H9 (cell line): Measurements from ENCODE around the gene CDH4. TPM values are rescaled to one million over a fixed set of nuclear protein-coding genes. Genes with fewer than 3 reads are reported as not detected.

Experiments used
- DNase-seq: peaks from one replicate; pipeline ENCODE4 v3.0.0-alpha.2; 2017
- H2AFZ ChIP-seq: one replicate; pipeline ENCODE4 v1.6.1; 2013; ENCODE audit warnings: mild to moderate bottlenecking, low read length, control low read depth, moderate library complexity
- H2AK5ac ChIP-seq: 2 replicates; pipeline ENCODE4 v1.6.1; 2013; ENCODE audit warnings: low read length, control low read depth, mixed read lengths; ENCODE audit not compliant: insufficient read length
- H2BK120ac ChIP-seq: one replicate; pipeline ENCODE4 v1.6.1; 2013; ENCODE audit warnings: low read depth, mild to moderate bottlenecking, low read length, control low read depth, inconsistent platforms; ENCODE audit not compliant: poor library complexity, severe bottlenecking
- H2BK12ac ChIP-seq: 2 replicates; pipeline ENCODE4 v1.6.1; 2013; ENCODE audit warnings: low read length, control low read depth, mixed read lengths, low read depth; ENCODE audit not compliant: insufficient read length
- H2BK15ac ChIP-seq: 2 replicates; pipeline ENCODE4 v1.6.1; 2013; ENCODE audit warnings: low read depth, low read length, control low read depth
- H2BK20ac ChIP-seq: one replicate; pipeline ENCODE4 v1.6.1; 2013; ENCODE audit warnings: low read depth, mild to moderate bottlenecking, low read length, control low read depth, inconsistent platforms; ENCODE audit not compliant: poor library complexity, severe bottlenecking
- H2BK5ac ChIP-seq: 2 replicates; pipeline ENCODE4 v1.6.1; 2013; ENCODE audit warnings: low read length, control low read depth, mixed read lengths; ENCODE audit not compliant: insufficient read length
- H3K14ac ChIP-seq: 2 replicates; pipeline ENCODE4 v1.6.1; 2013; ENCODE audit warnings: low read length, control low read depth; ENCODE audit not compliant: insufficient read depth
- H3K18ac ChIP-seq: 2 replicates; pipeline ENCODE4 v1.6.1; 2013; ENCODE audit warnings: low read depth, mild to moderate bottlenecking, mixed read lengths, low read length, control low read depth; ENCODE audit not compliant: insufficient read length
- H3K23ac ChIP-seq: 2 replicates; pipeline ENCODE4 v1.6.1; 2013; ENCODE audit warnings: low read length, control low read depth, mixed read lengths, low read depth; ENCODE audit not compliant: insufficient read length
- H3K23me2 ChIP-seq: 2 replicates; pipeline ENCODE4 v1.6.1; 2013; ENCODE audit warnings: low read depth, mild to moderate bottlenecking, mixed read lengths, low read length, control low read depth; ENCODE audit not compliant: insufficient read length, poor library complexity, severe bottlenecking
- H3K27ac ChIP-seq: 2 replicates; pipeline ENCODE4 v1.5.1; 2013; ENCODE audit warnings: low read length, control low read depth, mixed read lengths, low read depth; ENCODE audit not compliant: insufficient read length
- H3K27me3 ChIP-seq: 2 replicates; pipeline ENCODE4 v1.6.1; 2013; ENCODE audit warnings: low read length, control low read depth, inconsistent platforms; ENCODE audit not compliant: insufficient read depth
- H3K4ac ChIP-seq: 2 replicates; pipeline ENCODE4 v1.6.1; 2013; ENCODE audit warnings: low read depth, mild to moderate bottlenecking, control low read depth, inconsistent platforms, low read length, moderate library complexity
- H3K4me1 ChIP-seq: 2 replicates; pipeline ENCODE4 v1.6.1; 2013; ENCODE audit warnings: low read length, control low read depth, inconsistent platforms; ENCODE audit not compliant: insufficient read depth
- H3K4me2 ChIP-seq: 2 replicates; pipeline ENCODE4 v1.6.1; 2013; ENCODE audit warnings: low read length, control low read depth, mixed read lengths; ENCODE audit not compliant: insufficient read length, insufficient read depth
- H3K56ac ChIP-seq: 2 replicates; pipeline ENCODE4 v1.6.1; 2013; ENCODE audit warnings: low read depth, mild to moderate bottlenecking, mixed read lengths, low read length, control low read depth; ENCODE audit not compliant: insufficient read length
- H3K79me1 ChIP-seq: 2 replicates; pipeline ENCODE4 v1.6.1; 2013; ENCODE audit warnings: low read depth, mild to moderate bottlenecking, moderate library complexity, low read length, control low read depth, inconsistent platforms; ENCODE audit not compliant: insufficient read depth, poor library complexity, severe bottlenecking
- H3K79me2 ChIP-seq: 2 replicates; pipeline ENCODE4 v1.6.1; 2013; ENCODE audit warnings: low read length, control low read depth, inconsistent platforms; ENCODE audit not compliant: insufficient read depth
- H3K9ac ChIP-seq: 2 replicates; pipeline ENCODE4 v1.6.1; 2013; ENCODE audit warnings: low read length, control low read depth, mixed read lengths; ENCODE audit not compliant: insufficient read length; ENCODE audit errors: extremely low read depth
- H3K9me3 ChIP-seq: one replicate; pipeline ENCODE4 v1.6.1; 2013; ENCODE audit warnings: low read depth, low read length, inconsistent platforms; ENCODE audit not compliant: control insufficient read depth
- H3T11ph ChIP-seq: one replicate; pipeline ENCODE4 v1.6.1; 2013; ENCODE audit warnings: mild to moderate bottlenecking, low read length, control low read depth, inconsistent platforms
- H4K20me1 ChIP-seq: one replicate; pipeline ENCODE4 v1.6.1; 2013; ENCODE audit not compliant: control insufficient read depth, insufficient read length, insufficient read depth
- H4K5ac ChIP-seq: 2 replicates; pipeline ENCODE4 v1.6.1; 2013; ENCODE audit warnings: low read depth, mild to moderate bottlenecking, mixed read lengths, low read length, control low read depth; ENCODE audit not compliant: insufficient read length
- H4K8ac ChIP-seq: replicated peaks from 2 replicates; pipeline ENCODE4 v1.6.1; 2013; ENCODE audit warnings: low read length, control low read depth, mixed read lengths, low read depth; ENCODE audit not compliant: insufficient read length
- H4K91ac ChIP-seq: 2 replicates; pipeline ENCODE4 v1.6.1; 2013; ENCODE audit warnings: low read depth, mild to moderate bottlenecking, moderate library complexity, mixed read lengths, low read length, control low read depth; ENCODE audit not compliant: insufficient read length
- H3K27ac Mint-ChIP-seq, 3 experiments: 2 replicates in 2 of 3; 3 replicates in 1 of 3; pipeline ENCODE4 v1.8.0; 2020 to 2021; ENCODE audit warnings: mixed read lengths in 3 of 3, mild to moderate bottlenecking in 1 of 3, moderate library complexity in 1 of 3
- H3K27me3 Mint-ChIP-seq: 2 replicates; pipeline ENCODE4 v1.8.0; 2021; ENCODE audit warnings: low read depth, mild to moderate bottlenecking, moderate library complexity, mixed read lengths
- H3K36me3 Mint-ChIP-seq, 3 experiments: 2 replicates in 2 of 3; 3 replicates in 1 of 3; pipeline ENCODE4 v1.8.0; 2020 to 2021; ENCODE audit warnings: low read depth in 3 of 3, mixed read lengths in 3 of 3; ENCODE audit not compliant: insufficient read depth in 1 of 3
- H3K4me1 Mint-ChIP-seq, 2 experiments: 2 replicates each; pipeline ENCODE4 v1.8.0; 2020; ENCODE audit warnings: mixed read lengths in 2 of 2
- H3K4me3 Mint-ChIP-seq, 2 experiments: 2 replicates in 1 of 2; 3 replicates in 1 of 2; pipeline ENCODE4 v1.8.0; 2020 to 2021; ENCODE audit warnings: mild to moderate bottlenecking in 2 of 2, mixed read lengths in 2 of 2, moderate library complexity in 1 of 2
- H3K9me3 Mint-ChIP-seq, 2 experiments: 2 replicates in 1 of 2; 3 replicates in 1 of 2; pipeline ENCODE4 v1.8.0; 2020; ENCODE audit warnings: mild to moderate bottlenecking in 2 of 2, mixed read lengths in 2 of 2, moderate library complexity in 1 of 2
- CTCF ChIP-seq: fragments of 200-600 bp; sonication (generic); conservative IDR thresholded peaks from 3 replicates; pipeline ENCODE4 v1.8.0; 2021; ENCODE audit warnings: antibody characterized with exemption, mild to moderate bottlenecking
- WGBS: extraction: QIAGEN DNeasy Blood & Tissue Kit; methylation state at CpG from one replicate; pipeline ENCODE4 v1.1.7; 2013; ENCODE audit warnings: missing lambda C conversion rate, low lambda C conversion rate, mixed read lengths; ENCODE audit not compliant: insufficient read length; ENCODE audit errors: extremely low coverage; 5-methylcytosine and 5-hydroxymethylcytosine counted together
- total RNA-seq: library from RNA; stranded (reverse); gene quantifications from 2 replicates; pipeline ENCODE4 v1.2.1, GENCODE V29; 2021

Gene CDH4
- total RNA-seq, 1 experiment from 2014 or later, result 3.0 TPM

GRCh38 chr20:61233590-61233989 is 18.5 kb upstream of the CDH4 start:
- H3K79me2 ChIP-seq, result no peaks in the 10 kb centered on the region
- H3K14ac ChIP-seq, result no peak overlapping the region
- WGBS, result no CpG with 5 or more reads among the region's 7 CpGs
- no peak overlapping the region for H2BK5ac ChIP-seq
- H2BK12ac ChIP-seq, result no peak overlapping the region
- H3K27me3 ChIP-seq, result peaks cover 3% of the 10 kb centered on the region; the same call in 1 of the 2 replicates
- Mint-ChIP-seq H3K27ac (no peak overlapping the region), H3K9me3 (peaks cover 8% of the 10 kb centered on the region in 2 experiments; a peak in 4 of 5 replicates), H3K27me3 (peaks cover 83% of the 10 kb centered on the region), H3K36me3 (peaks cover 0 to 2% (median 0%) of the 10 kb centered on the region in 3 experiments; a peak in 1 of 7 replicates), H3K4me1 (peaks cover 17 to 21% of the 10 kb centered on the region in 2 experiments), H3K4me3 (no peak overlapping the region)
- no peaks in the 10 kb centered on the region for H3K79me1 ChIP-seq
- DNase-seq, result no peak
- no peak overlapping the region for H3K23ac ChIP-seq
- peaks cover 5% of the 10 kb centered on the region; the same call in 1 of the 2 replicates for H3K4me1 ChIP-seq
- H2BK120ac ChIP-seq, result no peak overlapping the region
- no peak overlapping the region for H3K56ac ChIP-seq
- H3K9ac ChIP-seq, result no peak overlapping the region
- H4K5ac ChIP-seq, result no peak overlapping the region
- no peak overlapping the region for H4K91ac ChIP-seq
- H2BK20ac ChIP-seq, result no peak overlapping the region
- no peak for TF ChIP-seq CTCF
- H4K20me1 ChIP-seq, result peaks cover 2% of the 10 kb centered on the region
- no peak overlapping the region for H3K18ac ChIP-seq
- H3K27ac ChIP-seq, result no peak overlapping the region
- no peak overlapping the region for H3K4ac ChIP-seq
- no peak overlapping the region for H3T11ph ChIP-seq
- no peak overlapping the region for H4K8ac ChIP-seq
- no peak overlapping the region for H3K4me2 ChIP-seq
- H2AFZ ChIP-seq, result no peak overlapping the region
- H3K23me2 ChIP-seq, result no peaks in the 10 kb centered on the region
- no peak overlapping the region for H2AK5ac ChIP-seq
- H2BK15ac ChIP-seq, result no peak overlapping the region
- no peaks in the 10 kb centered on the region for H3K9me3 ChIP-seq
